Endodermal cell (in vitro differentiated cells): ENCODE measurements around the gene ADD1. TPM values are rescaled to one million over a fixed set of nuclear protein-coding genes. Genes with fewer than 3 reads are reported as not detected.

ENCODE experiments used
- DNase-seq: peaks from one replicate; pipeline ENCODE4 v3.0.0-alpha.2; 2017
- H3K27ac ChIP-seq: 2 replicates; pipeline ENCODE4 v1.5.1; 2013; ENCODE audit warnings: mild to moderate bottlenecking, low read depth, low read length, moderate library complexity
- H3K27me3 ChIP-seq: 2 replicates; pipeline ENCODE4 v1.6.1; 2013; ENCODE audit warnings: mild to moderate bottlenecking, low read length, moderate library complexity; ENCODE audit not compliant: insufficient read depth, control insufficient read depth, poor library complexity, severe bottlenecking
- H3K36me3 ChIP-seq: 2 replicates; pipeline ENCODE4 v1.7.0; 2013; ENCODE audit warnings: mild to moderate bottlenecking, low read length, moderate library complexity; ENCODE audit not compliant: control insufficient read depth, insufficient read depth
- H3K4me1 ChIP-seq: one replicate; pipeline ENCODE4 v1.7.0; 2013; ENCODE audit warnings: low read length; ENCODE audit not compliant: control insufficient read depth, insufficient read depth
- H3K4me3 ChIP-seq: 2 replicates; pipeline ENCODE4 v1.5.1; 2013; ENCODE audit warnings: mild to moderate bottlenecking, low read length, moderate library complexity
- H3K9ac ChIP-seq: 2 replicates; pipeline ENCODE4 v1.6.1; 2013; ENCODE audit warnings: mild to moderate bottlenecking, low read length, moderate library complexity; ENCODE audit not compliant: poor library complexity, severe bottlenecking; ENCODE audit errors: extremely low read depth
- H3K9me3 ChIP-seq: 2 replicates; pipeline ENCODE4 v1.6.1; 2013; ENCODE audit warnings: mild to moderate bottlenecking, low read length, moderate library complexity; ENCODE audit not compliant: control insufficient read depth
- H3K27ac Mint-ChIP-seq: 2 replicates; pipeline ENCODE4 v1.8.0; 2020; ENCODE audit warnings: mixed read lengths
- H3K27me3 Mint-ChIP-seq: 2 replicates; pipeline ENCODE4 v1.8.0; 2021; ENCODE audit warnings: mild to moderate bottlenecking, mixed read lengths; ENCODE audit not compliant: insufficient read depth
- H3K36me3 Mint-ChIP-seq: 2 replicates; pipeline ENCODE4 v1.8.0; 2020; ENCODE audit warnings: low read depth, mixed read lengths
- H3K4me1 Mint-ChIP-seq: 2 replicates; pipeline ENCODE4 v1.8.0; 2020; ENCODE audit warnings: mixed read lengths
- H3K4me3 Mint-ChIP-seq: 2 replicates; pipeline ENCODE4 v1.8.0; 2020; ENCODE audit warnings: mild to moderate bottlenecking, moderate library complexity, mixed read lengths
- H3K9me3 Mint-ChIP-seq: 2 replicates; pipeline ENCODE4 v1.8.0; 2020; ENCODE audit warnings: mild to moderate bottlenecking, mixed read lengths
- WGBS, 2 experiments: methylation state at CpG; one replicate each; pipeline versions ENCODE4 v1.1.5 to v1.1.7; 2013; ENCODE audit warnings: missing lambda C conversion rate in 2 of 2, mixed read lengths in 1 of 2; ENCODE audit not compliant: insufficient coverage in 1 of 2, insufficient read length in 1 of 2; 5-methylcytosine and 5-hydroxymethylcytosine counted together
- total RNA-seq, 2 donors: library from RNA; stranded (reverse); fragmentation: NEBNext Ultra II Directional in 1 of 2; extraction: Animal tissue kit (Norgen Biotek cat#: 25700) in 1 of 2; gene quantifications; 2 replicates in 1 of 2; 3 replicates in 1 of 2; pipeline ENCODE4 v1.2.1, GENCODE V29; 2021
- TF ChIP-seq, protein P1 (sequence below): fragments of 200-600 bp; sonication (generic); conservative IDR thresholded peaks from 2 replicates; pipeline ENCODE4 v1.5.0; 2021; ENCODE audit warnings: antibody characterized with exemption, mild to moderate bottlenecking

The ADD1 gene
- total RNA-seq, 2 donors from 2014 or later, result 231 to 257 TPM

- Histone ChIP-seq H3K4me3 (no peak overlapping the region), H3K9me3 (no peaks in the 10 kb centered on the region), H3K4me1 (no peaks in the 10 kb centered on the region), H3K27me3 (peaks cover 15% of the 10 kb centered on the region), H3K9ac (no peak overlapping the region), H3K27ac (no peak overlapping the region), H3K36me3 (no peaks in the 10 kb centered on the region)
- 89% methylated on average over 11 to 23 of the region's 23 CpGs for WGBS, 2 experiments
- no peaks in the 10 kb centered on the region for H3K9me3 Mint-ChIP-seq
- H3K4me1 Mint-ChIP-seq, result peaks cover 7% of the 10 kb centered on the region
- H3K27ac Mint-ChIP-seq, result no peak overlapping the region
- no peak for DNase-seq
- H3K36me3 Mint-ChIP-seq, result no peaks in the 10 kb centered on the region
- TF ChIP-seq, protein P1, sequence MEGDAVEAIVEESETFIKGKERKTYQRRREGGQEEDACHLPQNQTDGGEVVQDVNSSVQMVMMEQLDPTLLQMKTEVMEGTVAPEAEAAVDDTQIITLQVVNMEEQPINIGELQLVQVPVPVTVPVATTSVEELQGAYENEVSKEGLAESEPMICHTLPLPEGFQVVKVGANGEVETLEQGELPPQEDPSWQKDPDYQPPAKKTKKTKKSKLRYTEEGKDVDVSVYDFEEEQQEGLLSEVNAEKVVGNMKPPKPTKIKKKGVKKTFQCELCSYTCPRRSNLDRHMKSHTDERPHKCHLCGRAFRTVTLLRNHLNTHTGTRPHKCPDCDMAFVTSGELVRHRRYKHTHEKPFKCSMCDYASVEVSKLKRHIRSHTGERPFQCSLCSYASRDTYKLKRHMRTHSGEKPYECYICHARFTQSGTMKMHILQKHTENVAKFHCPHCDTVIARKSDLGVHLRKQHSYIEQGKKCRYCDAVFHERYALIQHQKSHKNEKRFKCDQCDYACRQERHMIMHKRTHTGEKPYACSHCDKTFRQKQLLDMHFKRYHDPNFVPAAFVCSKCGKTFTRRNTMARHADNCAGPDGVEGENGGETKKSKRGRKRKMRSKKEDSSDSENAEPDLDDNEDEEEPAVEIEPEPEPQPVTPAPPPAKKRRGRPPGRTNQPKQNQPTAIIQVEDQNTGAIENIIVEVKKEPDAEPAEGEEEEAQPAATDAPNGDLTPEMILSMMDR, result no peak
- H3K4me3 Mint-ChIP-seq, result no peak overlapping the region
- peaks cover 19% of the 10 kb centered on the region for H3K27me3 Mint-ChIP-seq
Measured at GRCh38 chr4:2797545-2798305, 45.9 kb upstream of the ADD1 start.

DNA sequence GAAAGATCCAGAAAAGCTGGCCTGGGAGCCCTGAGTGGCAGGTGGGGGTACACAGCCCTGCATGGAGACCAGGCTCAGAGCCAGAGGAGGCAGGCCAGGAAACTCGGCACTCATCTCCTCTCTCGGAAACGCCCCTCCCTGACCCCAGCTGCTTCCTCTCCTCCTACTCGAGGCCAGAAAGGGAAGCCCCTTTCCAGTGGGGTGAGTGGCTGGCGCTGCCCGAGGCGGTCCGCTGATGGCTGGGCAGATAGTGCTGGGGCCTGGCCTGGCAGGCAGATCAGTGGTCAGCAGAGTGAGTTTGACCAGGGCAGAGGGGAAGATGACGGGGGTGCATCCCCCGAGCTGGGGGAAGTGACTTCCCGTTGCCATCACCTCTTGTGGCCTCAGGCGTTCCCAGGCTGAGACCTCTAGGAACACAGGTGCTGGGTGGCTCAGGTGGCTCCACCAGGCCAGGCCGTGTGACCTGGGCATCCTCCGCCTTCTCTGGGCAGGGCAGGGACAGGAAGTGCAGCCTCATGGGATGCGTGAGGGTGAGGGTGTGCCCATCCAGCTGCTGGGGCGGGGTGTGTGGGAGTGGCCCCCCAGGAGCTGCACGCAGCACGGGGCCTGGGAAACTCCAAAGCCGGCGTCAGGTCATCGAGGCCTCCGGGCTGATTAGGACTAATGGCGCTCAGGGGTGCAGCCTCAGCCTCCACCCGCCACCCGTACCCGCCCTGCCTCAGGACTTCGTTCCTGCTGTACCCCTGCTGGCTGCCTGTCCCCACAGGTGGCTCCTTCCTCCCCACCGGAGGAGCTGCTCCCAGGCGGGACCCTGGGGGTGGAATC is 45.0 kb upstream of the ADD1 start:
- TF ChIP-seq, protein P1, result no peak
- H3K36me3 ChIP-seq, result no peaks in the 10 kb centered on the region
- Mint-ChIP-seq H3K27me3 (peaks cover 17% of the 10 kb centered on the region), H3K4me1 (peaks cover 7% of the 10 kb centered on the region), H3K9me3 (no peaks in the 10 kb centered on the region), H3K36me3 (no peaks in the 10 kb centered on the region), H3K27ac (no peak overlapping the region), H3K4me3 (no peak overlapping the region)
- WGBS, 2 experiments, result 90 to 98% methylated on average over 15 to 29 of the region's 29 CpGs
- no peak for DNase-seq
- no peaks in the 10 kb centered on the region for H3K9me3 ChIP-seq
- H3K27me3 ChIP-seq, result peaks cover 11% of the 10 kb centered on the region
- no peak overlapping the region for H3K27ac ChIP-seq
- no peak overlapping the region for H3K4me3 ChIP-seq
- no peak overlapping the region for H3K9ac ChIP-seq
- no peaks in the 10 kb centered on the region for H3K4me1 ChIP-seq

- Histone ChIP-seq H3K9ac (no peak overlapping the region), H3K9me3 (no peaks in the 10 kb centered on the region), H3K4me3 (no peak overlapping the region), H3K4me1 (no peaks in the 10 kb centered on the region), H3K27ac (no peak overlapping the region), H3K36me3 (no peaks in the 10 kb centered on the region), H3K27me3 (peaks cover 4% of the 10 kb centered on the region)
- H3K27ac Mint-ChIP-seq, result no peak overlapping the region
- no peaks in the 10 kb centered on the region for H3K9me3 Mint-ChIP-seq
- no peaks in the 10 kb centered on the region for H3K36me3 Mint-ChIP-seq
- TF ChIP-seq, protein P1, result no peak
- H3K27me3 Mint-ChIP-seq, result peaks cover 9% of the 10 kb centered on the region
- no peak for DNase-seq
- H3K4me1 Mint-ChIP-seq, result peaks cover 7% of the 10 kb centered on the region
- H3K4me3 Mint-ChIP-seq, result no peak overlapping the region
- 93 to 97% methylated on average over 9 to 14 of the region's 14 CpGs for WGBS, 2 experiments
Measured at GRCh38 chr4:2799224-2799911, 44.3 kb upstream of the ADD1 start.
